Measurements from ENCODE around the gene ABHD1. TPM values are rescaled to one million over a fixed set of nuclear protein-coding genes. Genes with fewer than 3 reads are reported as not detected.

ABHD1 gene
- total RNA-seq, 2 donors from 2014 or later = 0.29 to 1.0 TPM

DNA sequence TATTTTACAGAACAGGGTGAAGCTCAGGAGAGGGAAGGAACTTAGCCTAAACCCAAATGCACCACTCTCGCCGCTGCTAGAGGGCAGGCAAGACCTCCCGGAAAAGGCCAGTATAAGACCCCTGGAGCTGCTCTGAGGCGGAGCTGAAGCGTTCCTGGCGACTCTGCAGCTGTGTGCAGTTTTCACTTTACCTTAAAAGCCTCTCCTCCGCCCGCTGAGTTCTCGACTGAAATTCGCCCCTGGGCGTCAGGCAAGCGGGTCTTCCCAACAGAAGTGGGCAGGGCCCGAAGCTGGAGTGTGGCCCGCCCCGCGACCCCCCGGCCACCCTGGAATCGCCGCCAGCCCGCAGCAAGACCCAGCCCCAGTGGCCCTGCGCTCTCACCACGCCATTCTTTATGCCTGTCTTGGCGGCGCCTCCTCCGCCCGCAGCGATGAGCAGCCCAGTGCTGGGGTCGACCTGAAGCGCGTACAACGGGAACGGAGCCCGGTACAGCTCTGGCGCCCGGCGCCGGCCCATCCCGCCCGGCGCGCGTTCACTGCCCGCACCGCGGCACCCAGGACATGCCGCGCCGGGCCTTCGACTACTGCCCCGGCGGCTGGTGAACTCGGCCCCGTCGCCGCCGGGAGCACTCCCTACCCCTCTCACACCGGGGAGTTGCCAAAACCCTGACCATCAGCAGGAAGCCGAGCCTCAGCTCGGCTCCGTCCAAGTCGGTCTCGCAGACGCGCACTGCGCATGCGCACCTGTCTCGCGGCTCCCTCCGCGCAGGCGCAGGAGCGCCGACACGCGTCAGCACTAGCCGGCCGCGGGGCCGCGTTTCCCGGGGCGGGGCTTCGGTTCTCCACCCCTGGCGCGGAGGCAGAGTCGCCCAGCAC, 10.5 kb downstream of the ABHD1 start, which contains the start of gene PREB:
PREB (minus strand) TSS at position 732 of the 876 bp plus-strand sequence; CDS start at position 517, 215 bp downstream.
- no peaks in the 10 kb centered on the region for H3K9me3 Mint-ChIP-seq
- peak within 1 kb of the TSS; percentile 84 for H3K4me3 Mint-ChIP-seq
- peaks cover 10% of the 10 kb centered on the region for H3K4me1 Mint-ChIP-seq
- peaks cover 27% of the 10 kb centered on the region for H3K36me3 Mint-ChIP-seq (ENCODE audit: low read depth)
- peak within 1 kb of the TSS; percentile 49 for H3K27ac ChIP-seq (ENCODE audit: low read depth, low read length)
- WGBS, 2 experiments (ENCODE audit: insufficient coverage in 1 of 2, insufficient read length in 1 of 2) = 0% methylated on average over 39 to 86 of the region's 86 CpGs
- H3K36me3 ChIP-seq (ENCODE audit: control insufficient read depth, insufficient read depth, low read length) = peaks cover 30% of the 10 kb centered on the region
- DNase-seq = peak; percentile 99
- TF ChIP-seq, protein P1, sequence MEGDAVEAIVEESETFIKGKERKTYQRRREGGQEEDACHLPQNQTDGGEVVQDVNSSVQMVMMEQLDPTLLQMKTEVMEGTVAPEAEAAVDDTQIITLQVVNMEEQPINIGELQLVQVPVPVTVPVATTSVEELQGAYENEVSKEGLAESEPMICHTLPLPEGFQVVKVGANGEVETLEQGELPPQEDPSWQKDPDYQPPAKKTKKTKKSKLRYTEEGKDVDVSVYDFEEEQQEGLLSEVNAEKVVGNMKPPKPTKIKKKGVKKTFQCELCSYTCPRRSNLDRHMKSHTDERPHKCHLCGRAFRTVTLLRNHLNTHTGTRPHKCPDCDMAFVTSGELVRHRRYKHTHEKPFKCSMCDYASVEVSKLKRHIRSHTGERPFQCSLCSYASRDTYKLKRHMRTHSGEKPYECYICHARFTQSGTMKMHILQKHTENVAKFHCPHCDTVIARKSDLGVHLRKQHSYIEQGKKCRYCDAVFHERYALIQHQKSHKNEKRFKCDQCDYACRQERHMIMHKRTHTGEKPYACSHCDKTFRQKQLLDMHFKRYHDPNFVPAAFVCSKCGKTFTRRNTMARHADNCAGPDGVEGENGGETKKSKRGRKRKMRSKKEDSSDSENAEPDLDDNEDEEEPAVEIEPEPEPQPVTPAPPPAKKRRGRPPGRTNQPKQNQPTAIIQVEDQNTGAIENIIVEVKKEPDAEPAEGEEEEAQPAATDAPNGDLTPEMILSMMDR (conservative IDR thresholded peaks at IDR 0.05) = peak; percentile 75
- H3K4me3 ChIP-seq (ENCODE audit: low read length) = peak within 1 kb of the TSS; percentile 90
- peaks cover 9% of the 10 kb centered on the region for H3K27me3 Mint-ChIP-seq (ENCODE audit: insufficient read depth)
- peak within 1 kb of the TSS; percentile 92 for H3K27ac Mint-ChIP-seq
- H3K9me3 ChIP-seq (ENCODE audit: control insufficient read depth, low read length) = no peaks in the 10 kb centered on the region
- H3K27me3 ChIP-seq (ENCODE audit: control insufficient read depth, insufficient read depth, low read length, poor library complexity, severe bottlenecking) = no peaks in the 10 kb centered on the region
- peak within 1 kb of the TSS; percentile 80 for H3K9ac ChIP-seq (ENCODE audit: extremely low read depth, low read length, poor library complexity, severe bottlenecking)
- H3K4me1 ChIP-seq (ENCODE audit: control insufficient read depth, insufficient read depth, low read length) = no peaks in the 10 kb centered on the region

DNA sequence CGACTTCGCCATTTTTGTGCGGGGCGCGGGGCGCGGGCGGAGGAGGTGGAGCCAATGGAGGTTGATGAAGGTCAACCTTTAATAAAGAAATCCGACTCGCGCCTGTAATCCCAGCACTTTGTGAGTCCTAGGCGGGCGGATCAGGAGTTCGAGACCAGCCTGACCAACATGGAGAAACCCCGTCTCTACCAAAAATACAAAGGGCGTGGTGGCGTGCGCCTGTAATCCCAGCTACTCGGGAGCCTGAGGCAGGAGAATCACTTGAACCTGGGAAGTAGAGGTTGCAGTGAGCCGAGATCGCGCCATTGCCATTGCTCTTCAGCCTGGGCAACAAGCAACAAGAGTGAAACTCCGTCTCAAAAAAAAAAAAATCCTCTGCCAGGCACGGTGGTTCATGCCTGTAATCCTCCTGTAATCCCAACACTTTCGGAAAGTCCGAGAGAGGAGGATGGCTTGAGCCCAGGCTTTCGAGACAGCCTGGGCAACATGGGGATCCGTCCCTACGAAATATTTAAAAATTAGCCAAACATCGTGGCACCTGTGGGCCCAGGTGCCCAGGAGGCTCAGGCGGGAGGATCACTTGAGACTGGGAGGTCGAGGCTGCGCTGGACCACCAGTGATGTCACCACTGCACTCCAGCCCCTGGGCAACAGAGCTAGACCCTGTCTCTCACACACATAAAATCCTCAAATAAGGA, 11.3 kb downstream of the ABHD1 start:
- Mint-ChIP-seq H3K4me3 (peak overlapping the region; percentile 84), H3K27me3 (ENCODE audit: insufficient read depth) (peaks cover 13% of the 10 kb centered on the region), H3K4me1 (peaks cover 10% of the 10 kb centered on the region), H3K9me3 (no peaks in the 10 kb centered on the region), H3K27ac (peak overlapping the region; percentile 82), H3K36me3 (ENCODE audit: low read depth) (peaks cover 23% of the 10 kb centered on the region)
- no peaks in the 10 kb centered on the region for H3K9me3 ChIP-seq (ENCODE audit: control insufficient read depth, low read length)
- H3K27me3 ChIP-seq (ENCODE audit: control insufficient read depth, insufficient read depth, low read length, poor library complexity, severe bottlenecking) = no peaks in the 10 kb centered on the region
- H3K4me3 ChIP-seq (ENCODE audit: low read length) = peak overlapping the region; percentile 90
- no peak overlapping the region for H3K27ac ChIP-seq (ENCODE audit: low read depth, low read length)
- 55% methylated on average over 30 to 33 of the region's 33 CpGs for WGBS, 2 experiments (ENCODE audit: insufficient coverage in 1 of 2, insufficient read length in 1 of 2)
- no peak for DNase-seq
- peaks cover 30% of the 10 kb centered on the region for H3K36me3 ChIP-seq (ENCODE audit: control insufficient read depth, insufficient read depth, low read length)
- H3K9ac ChIP-seq (ENCODE audit: extremely low read depth, low read length, poor library complexity, severe bottlenecking) = no peak overlapping the region
- H3K4me1 ChIP-seq (ENCODE audit: control insufficient read depth, insufficient read depth, low read length) = no peaks in the 10 kb centered on the region
- TF ChIP-seq, protein P1 (conservative IDR thresholded peaks at IDR 0.05) = no peak

DNA sequence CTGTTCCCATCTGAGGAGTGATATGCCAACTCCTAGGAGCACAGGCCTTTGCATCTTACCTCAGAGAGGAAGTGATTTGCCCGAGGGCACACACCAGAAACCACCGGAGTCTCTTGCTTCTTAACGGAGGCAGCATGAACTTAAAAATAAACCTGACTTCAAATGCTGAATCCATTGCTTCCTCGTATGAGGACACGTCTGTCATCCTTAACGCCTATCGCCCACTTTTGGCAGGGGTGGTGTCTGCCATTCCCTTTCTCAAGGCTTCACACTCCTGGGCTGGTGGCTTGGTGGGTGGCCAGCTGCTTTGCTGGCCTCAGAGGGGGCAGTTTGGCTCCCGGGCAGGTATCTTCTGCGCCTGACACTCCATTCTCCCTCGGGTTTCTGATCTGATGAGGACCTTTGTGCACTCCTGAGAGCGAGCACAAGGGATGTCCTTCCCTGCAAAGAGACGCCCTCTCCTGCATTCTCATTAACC, 11.9 kb downstream of the ABHD1 start:
- peaks cover 10% of the 10 kb centered on the region for H3K4me1 Mint-ChIP-seq
- no peak overlapping the region for H3K27ac ChIP-seq (ENCODE audit: low read depth, low read length)
- H3K4me3 ChIP-seq (ENCODE audit: low read length) = no peak overlapping the region
- H3K36me3 Mint-ChIP-seq (ENCODE audit: low read depth) = peaks cover 20% of the 10 kb centered on the region
- H3K9ac ChIP-seq (ENCODE audit: extremely low read depth, low read length, poor library complexity, severe bottlenecking) = no peak overlapping the region
- H3K27me3 ChIP-seq (ENCODE audit: control insufficient read depth, insufficient read depth, low read length, poor library complexity, severe bottlenecking) = no peaks in the 10 kb centered on the region
- TF ChIP-seq, protein P1 (conservative IDR thresholded peaks at IDR 0.05) = no peak
- H3K27ac Mint-ChIP-seq = no peak overlapping the region
- H3K4me1 ChIP-seq (ENCODE audit: control insufficient read depth, insufficient read depth, low read length) = no peaks in the 10 kb centered on the region
- WGBS, 2 experiments (ENCODE audit: insufficient coverage in 1 of 2, insufficient read length in 1 of 2) = 94% methylated on average over 12 of the region's 12 CpGs
- no peaks in the 10 kb centered on the region for H3K9me3 ChIP-seq (ENCODE audit: control insufficient read depth, low read length)
- no peaks in the 10 kb centered on the region for H3K9me3 Mint-ChIP-seq
- peak overlapping the region; percentile 84 for H3K4me3 Mint-ChIP-seq
- H3K36me3 ChIP-seq (ENCODE audit: control insufficient read depth, insufficient read depth, low read length) = peaks cover 25% of the 10 kb centered on the region
- no peak for DNase-seq
- H3K27me3 Mint-ChIP-seq (ENCODE audit: insufficient read depth) = peaks cover 14% of the 10 kb centered on the region

Measured in endodermal cell (in vitro differentiated cells).